HG03025 (cell line): ENCODE measurements around the gene ELOVL6.

Experiments used
- ATAC-seq: cut with Tn5 transposase; IDR thresholded peaks from one replicate; pipeline ENCODE4 v1.9.1; 2021; ENCODE audit warnings: mild to moderate bottlenecking, moderate library complexity; ENCODE audit not compliant: unreplicated experiment, low FRiP score

Gene ELOVL6

DNA sequence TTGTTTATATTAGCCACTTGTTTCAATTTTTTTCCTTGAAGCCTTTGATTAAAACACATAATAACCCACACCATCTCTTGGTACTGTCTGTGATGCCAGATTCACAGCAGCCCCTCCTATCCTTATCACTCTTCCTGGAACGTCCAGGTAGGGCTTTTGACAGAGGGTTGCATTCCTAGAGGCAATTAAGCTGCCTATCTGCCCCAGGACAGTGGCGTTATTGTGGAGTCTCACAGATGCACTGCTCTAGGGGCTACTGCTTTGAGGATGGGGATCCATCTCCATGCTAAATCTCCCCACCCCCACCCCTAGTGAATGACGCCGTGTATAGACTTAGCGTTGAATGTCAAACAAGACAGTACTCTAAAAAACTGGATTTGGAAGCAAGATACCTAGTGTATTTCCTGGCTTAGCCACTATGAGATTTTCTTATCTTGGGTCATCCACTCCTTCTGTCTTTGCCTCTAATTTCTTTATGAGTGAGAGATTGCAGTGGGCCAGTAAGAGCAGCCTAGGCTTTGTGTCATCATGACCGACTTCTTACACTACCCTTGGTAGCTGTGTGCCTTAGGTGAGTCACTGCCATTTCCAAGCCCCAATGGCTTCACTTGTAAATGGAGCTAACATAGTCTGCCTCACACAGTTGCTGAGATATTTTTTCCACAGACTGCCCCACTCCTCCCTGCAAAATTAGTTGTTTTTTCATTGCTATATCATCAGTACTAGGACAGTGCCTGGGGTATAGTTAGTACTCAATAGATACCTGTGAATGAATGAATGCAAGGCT, 194.8 kb downstream of the ELOVL6 start:
- no peak for ATAC-seq

DNA sequence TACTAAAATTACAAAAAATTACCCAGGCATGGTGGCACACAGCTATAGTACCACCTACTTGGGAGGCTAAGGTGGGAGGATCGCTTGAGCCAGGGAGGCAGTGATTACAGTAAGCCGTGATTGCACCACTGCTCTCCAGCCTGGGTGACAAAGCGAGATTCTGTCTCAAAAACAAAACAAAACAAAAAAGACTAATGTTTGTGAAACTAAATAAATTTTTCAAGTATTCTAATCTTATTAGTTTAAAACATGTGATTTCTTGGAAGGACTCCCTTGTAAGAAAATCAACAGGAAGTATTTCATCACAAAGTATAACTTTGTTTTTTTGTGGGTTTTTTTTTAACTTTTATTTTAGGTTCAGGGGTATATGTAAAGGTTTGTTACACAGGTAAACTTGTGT, 196.1 kb downstream of the ELOVL6 start:
- no peak for ATAC-seq

DNA sequence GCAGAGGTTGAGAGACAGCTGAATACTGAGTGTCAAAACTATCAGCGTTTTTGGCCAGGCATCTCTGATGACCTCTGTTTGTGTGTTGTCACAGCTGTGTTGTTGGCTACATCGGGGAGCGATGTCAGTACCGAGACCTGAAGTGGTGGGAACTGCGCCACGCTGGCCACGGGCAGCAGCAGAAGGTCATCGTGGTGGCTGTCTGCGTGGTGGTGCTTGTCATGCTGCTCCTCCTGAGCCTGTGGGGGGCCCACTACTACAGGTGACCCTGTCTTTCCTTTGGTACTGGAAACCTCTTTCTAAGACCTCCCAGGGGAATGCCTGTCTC, 198.9 kb downstream of the ELOVL6 start:
- ATAC-seq = no peak

DNA sequence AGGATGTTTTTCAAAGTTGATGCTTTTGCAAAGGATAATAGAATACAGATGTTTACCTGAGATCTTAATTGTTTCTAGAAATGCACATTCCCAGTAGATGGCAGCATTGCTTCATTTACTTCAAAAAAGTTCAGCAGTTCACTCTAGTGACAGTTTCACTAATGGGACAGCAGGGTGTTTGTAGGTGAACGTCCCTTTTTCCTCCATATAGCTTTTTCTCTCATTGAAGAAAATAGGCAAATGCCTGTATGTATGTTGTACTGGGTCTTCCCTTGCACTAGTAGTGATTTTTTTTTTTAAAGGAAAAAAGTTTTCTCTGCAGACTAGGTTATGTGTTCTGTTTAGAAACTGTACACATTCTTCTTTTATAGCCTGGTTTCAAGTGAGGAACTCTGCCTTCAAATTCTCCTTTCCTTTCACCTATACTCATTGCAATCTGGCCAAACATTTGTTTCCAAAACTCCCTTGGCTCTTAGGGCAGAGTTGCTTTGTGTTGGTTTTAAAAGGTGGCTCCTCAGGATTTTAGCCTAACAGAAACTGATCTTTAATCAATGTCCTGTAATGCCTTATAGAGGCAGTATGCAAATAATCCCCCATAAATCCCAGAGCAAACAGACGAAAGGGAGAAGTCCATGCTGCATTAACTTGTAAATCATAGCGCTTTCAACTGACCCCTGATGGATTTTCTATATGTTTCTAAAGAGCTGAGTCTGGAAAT, 199.4 kb downstream of the ELOVL6 start:
- ATAC-seq = no peak

DNA sequence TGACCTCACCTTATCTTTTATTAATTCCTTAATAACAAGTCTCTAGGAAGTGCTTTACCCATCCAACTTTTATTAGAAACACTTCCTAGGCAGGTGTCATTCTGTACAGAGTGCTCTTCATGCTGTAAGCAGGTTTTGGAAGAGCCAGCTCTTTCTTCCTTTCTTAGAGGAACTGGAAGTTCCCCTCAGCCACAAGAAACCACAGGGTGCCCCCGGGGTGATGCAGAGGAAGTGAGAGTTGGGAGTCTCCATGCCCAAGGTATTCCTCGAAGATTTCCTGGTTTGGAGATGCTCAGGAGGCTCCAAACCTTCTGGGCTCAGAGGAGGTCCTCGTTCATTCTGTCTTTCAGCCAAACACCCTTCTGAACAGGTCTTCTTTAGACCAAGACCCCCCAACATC, 201.9 kb downstream of the ELOVL6 start:
- ATAC-seq = no peak
